Epidermal melanocyte (primary cell): Measurements from ENCODE around the gene ATP2C2.

Experiments used
- DNase-seq: peaks from one replicate; pipeline ENCODE4 v3.0.0; 2011; ENCODE audit warnings: low spot score; ENCODE audit not compliant: insufficient read length

Gene ATP2C2

DNA sequence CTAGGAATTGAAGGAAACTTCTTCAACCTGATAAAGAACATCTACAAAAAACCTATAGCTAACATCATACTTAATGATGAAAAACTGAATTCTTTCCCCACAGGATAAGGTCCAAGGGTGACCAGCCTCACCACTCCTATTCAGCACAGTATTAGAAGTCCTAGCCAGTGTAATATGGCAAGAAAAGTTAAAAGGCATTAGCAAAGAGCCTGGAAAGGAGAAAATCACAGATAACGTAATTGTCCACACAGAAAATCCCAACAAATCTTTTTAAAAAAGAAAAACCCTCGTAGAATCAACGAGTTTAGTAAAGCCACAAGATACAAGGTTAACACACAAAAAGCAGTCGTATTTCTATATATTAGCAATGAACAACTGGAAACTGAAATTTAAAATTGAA, 98.4 kb downstream of the ATP2C2 start:
- DNase-seq = no peak

DNA sequence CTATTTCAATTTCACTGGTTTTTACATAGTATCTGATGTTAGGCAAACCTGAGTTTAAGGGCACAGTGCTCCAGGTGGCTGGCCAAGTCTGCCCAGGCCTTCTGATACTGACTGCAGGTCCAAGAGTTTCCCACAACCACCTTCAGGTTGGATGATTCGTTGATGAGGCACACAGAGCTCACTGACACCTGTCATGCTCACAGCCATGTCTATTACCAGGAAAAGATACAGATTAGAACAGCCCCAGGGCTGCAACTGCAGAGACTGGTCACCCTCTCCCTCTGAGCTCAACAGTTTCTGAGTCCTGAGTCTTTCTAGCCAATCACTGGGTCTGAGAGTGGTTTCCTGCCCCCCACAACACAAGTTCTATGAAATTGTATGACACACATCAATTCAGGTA, 98.9 kb downstream of the ATP2C2 start:
- no peak for DNase-seq

GRCh38 chr16:84467709-84468108, 99.4 kb downstream of the ATP2C2 start:
- no peak for DNase-seq

DNA sequence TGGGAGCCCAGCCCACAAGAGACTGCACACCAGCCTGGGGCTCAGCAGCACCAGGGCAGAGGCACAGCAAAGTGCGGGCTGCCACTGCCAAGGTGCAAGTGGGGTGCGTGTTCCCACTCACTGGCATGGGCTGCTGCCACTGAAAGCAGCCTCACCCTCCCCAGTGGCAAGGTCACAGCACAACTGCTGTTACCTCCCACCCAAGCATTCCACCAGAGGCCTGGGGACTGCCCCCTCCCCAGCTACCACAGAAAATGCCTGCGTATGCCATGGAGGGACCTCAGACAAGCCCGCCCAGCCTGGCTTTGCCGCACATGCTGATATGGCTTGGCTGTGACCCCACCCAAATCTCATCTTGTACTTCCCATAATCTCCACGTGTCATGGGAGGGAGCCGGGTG, 103.0 kb downstream of the ATP2C2 start:
- DNase-seq = no peak

- no peak for DNase-seq
Observed at GRCh38 chr16:84471966-84472365, 103.6 kb downstream of the ATP2C2 start.

- no peak for DNase-seq
Observed at GRCh38 chr16:84475643-84476240, 107.4 kb downstream of the ATP2C2 start.

GRCh38 chr16:84476401-84476800, 108.1 kb downstream of the ATP2C2 start:
- no peak for DNase-seq

DNA sequence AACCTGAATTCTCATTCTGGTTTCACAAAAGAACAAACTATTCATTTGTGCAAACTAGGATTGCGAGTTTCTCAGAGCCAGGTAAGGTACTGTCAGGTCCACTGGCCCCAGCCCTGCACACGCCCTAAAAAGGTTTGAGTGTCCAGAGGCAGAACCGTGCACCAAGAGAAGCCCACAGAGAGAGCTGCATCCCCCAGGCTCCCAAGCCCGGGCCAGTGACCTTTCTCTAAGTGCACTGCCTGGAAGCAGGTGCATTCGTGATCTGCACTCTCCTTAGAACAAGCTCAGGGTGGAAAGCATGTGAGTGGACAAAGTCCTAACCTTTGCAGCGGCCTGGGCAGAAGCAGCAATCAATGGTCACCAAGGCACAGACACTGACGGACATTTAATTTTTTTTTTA, 109.3 kb downstream of the ATP2C2 start:
- DNase-seq = no peak

DNA sequence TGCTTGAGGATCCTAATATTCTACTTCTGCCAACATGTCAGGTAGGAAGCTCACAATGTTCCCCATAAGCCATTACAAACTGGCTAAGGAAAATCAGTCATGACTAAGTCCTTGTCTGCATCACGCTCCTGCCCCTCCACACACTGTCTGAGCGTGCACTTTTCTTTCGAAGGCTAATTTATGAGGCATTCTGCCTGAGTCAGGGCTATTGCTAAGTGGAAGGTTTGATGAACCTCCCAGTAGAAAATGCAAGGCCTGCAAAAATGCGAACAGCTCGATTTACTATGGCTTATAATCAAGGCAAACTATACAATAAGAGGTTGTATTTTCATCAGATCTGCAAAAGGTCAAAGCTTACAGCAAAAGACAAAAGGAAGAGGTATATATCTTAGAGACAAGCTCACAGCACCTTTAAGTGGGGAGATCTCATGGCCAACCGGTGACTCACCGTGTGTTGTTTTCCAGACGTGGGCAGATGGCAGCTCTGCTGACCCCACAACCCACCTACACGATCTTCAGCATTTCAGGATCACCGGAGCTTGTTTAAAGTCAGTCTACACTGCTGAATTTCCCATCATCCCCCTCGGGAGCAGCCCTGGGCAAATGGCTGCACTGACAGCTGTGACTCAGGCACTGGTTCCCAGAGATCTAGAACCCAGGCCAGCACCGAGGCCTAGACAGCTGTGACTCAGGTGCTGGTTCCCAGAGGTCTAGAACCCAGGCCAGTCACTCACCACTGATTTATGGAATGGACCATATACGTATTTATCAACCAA, 110.0 kb downstream of the ATP2C2 start:
- no peak for DNase-seq

DNA sequence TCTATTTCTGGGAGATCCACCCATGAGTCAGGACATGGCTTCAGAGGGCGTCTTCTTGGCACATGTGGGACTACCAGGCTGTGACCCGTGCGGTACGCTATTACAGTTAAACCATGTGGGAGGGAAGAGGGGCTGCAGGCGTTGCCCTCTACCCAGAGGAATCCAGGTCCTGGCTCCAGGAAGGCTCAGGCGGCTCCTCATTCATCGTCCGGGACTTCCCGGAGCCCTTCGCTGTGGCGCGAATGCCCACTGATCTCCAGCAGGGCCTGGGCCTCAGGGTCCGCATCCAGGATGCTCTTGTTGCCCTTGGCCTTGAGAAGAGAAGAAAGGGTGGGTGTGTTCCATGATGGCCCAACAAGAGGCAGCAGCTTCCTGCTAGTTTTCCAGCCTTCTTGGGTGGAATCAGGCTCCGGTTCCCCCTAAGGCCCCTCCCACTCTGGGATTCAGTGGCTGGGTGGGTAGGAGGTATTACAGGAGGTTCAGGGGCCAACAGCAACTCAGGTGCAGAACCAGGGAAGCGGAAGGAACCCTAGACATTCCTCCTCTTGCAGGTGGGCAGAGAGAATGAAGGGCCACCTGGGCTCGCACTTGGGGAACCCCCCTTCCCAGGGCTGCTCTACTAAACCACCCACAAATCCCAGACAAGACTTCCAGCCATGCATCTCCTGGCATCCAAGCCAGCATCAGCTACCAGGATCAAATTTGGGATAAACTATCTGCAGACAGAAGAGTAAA, 111.5 kb downstream of the ATP2C2 start:
- DNase-seq = no peak

GRCh38 chr16:84481051-84481735, 112.9 kb downstream of the ATP2C2 start:
- DNase-seq = no peak

GRCh38 chr16:84482001-84482891, 113.9 kb downstream of the ATP2C2 start:
- DNase-seq = no peak

- DNase-seq = no peak
Observed at GRCh38 chr16:84482951-84483881, 114.9 kb downstream of the ATP2C2 start.

DNA sequence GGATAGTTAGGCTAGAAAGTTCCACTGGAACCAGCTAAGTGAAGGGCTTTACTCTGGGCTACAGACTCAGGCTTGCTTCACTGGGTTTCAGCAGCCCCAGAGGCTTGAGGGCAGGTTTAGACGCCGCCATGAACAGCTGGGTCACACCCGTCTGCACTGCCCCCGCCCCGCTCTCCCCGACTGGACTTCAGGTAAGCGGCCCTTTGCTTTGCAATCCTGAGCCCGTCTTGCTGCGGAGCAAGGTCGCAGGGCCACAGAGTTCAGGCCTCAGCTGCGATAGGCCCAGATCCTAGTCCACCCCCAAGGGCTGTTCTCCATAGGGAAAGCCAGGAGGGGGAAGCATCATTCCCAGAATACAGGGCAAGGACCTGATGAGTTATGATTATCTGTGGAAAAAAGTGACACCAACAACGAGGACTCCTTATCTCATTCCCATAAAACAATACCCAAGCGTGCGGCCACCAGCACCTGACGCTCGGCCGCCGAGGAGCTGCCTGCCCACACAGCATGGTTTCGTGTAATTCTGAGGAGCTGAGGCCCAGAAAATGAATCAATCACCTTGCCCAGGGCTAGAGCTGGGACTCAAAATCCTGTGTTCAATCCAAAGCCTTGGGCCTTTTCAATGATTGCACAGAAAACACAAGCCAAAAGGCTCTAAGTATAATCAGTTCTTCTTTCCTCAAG, 115.7 kb downstream of the ATP2C2 start:
- no peak for DNase-seq

- DNase-seq = no peak
Observed at GRCh38 chr16:84484579-84485254, 116.4 kb downstream of the ATP2C2 start.

GRCh38 chr16:84485255-84486010, 117.1 kb downstream of the ATP2C2 start:
- DNase-seq = no peak

GRCh38 chr16:84486126-84486525, 117.8 kb downstream of the ATP2C2 start:
- no peak for DNase-seq
